Erythroblast (primary cell): ENCODE results near the gene POLD2.

Source experiments
- GATA1 ChIP-seq: IDR thresholded peaks from 2 replicates; pipeline ENCODE4 v1.6.1; 2011; ENCODE audit warnings: low read depth, mild to moderate bottlenecking, control low read depth, low read length, moderate library complexity
- POLR2A ChIP-seq: IDR thresholded peaks from 2 replicates; pipeline ENCODE4 v1.6.1; 2011; ENCODE audit warnings: mild to moderate bottlenecking, low read length

- TF ChIP-seq POLR2A, result no peak
- TF ChIP-seq GATA1, result no peak
Measured at GRCh38 chr7:44109991-44110390, 13.4 kb downstream of the POLD2 start.
